Spleen (tissue), 7 donors: ENCODE measurements around the gene MRPL18.

Source experiments
- CTCF ChIP-seq, 11 experiments: fragments of 200-600 bp in 7 of 11; fragments of 450-650 bp in 4 of 11; sonication (generic) in 4 of 11; IDR thresholded peaks in 8 of 11; conservative IDR thresholded peaks in 3 of 11; 1 replicate in 7 of 11; 2 replicates in 4 of 11; pipeline versions ENCODE4 v1.4.0 to v1.8.0; 2016 to 2021; ENCODE audit warnings: antibody characterized with exemption in 11 of 11, inconsistent platforms in 4 of 11, mild to moderate bottlenecking in 1 of 11
- POLR2A ChIP-seq, 3 donors: fragments of 450-650 bp; IDR thresholded peaks; one replicate each; pipeline ENCODE4 v1.5.1; 2017; ENCODE audit warnings: antibody characterized with exemption in 3 of 3, mild to moderate bottlenecking in 1 of 3
- donor health status: DM: no; HTN: no; CAD: no; lungs with moderate emphysema.
- donor health status: DM: no; HTN: no; CAD: no.
- donor health status: DM: no; HTN: no; CAD: no.

GRCh38 chr6:159789377-159790148, 704 bp upstream of the MRPL18 start, which contains the start of gene TCP1:
- peak in 3 of 11 experiments; percentile 5 to 26 (median 17) for TF ChIP-seq CTCF (IDR thresholded peaks at IDR 0.05 in 8 of 11, conservative IDR thresholded peaks at IDR 0.05 in 3 of 11)
- peak in 2 of 3 donors; percentile 81 to 93 for TF ChIP-seq POLR2A (IDR thresholded peaks at IDR 0.05)
